SW480 (cell line): ENCODE results near the gene STK39.

ENCODE experiments used
- DNase-seq: peaks from one replicate; pipeline ENCODE4 v3.0.0-alpha.2; 2016; ENCODE audit warnings: low spot score

STK39 gene

DNA sequence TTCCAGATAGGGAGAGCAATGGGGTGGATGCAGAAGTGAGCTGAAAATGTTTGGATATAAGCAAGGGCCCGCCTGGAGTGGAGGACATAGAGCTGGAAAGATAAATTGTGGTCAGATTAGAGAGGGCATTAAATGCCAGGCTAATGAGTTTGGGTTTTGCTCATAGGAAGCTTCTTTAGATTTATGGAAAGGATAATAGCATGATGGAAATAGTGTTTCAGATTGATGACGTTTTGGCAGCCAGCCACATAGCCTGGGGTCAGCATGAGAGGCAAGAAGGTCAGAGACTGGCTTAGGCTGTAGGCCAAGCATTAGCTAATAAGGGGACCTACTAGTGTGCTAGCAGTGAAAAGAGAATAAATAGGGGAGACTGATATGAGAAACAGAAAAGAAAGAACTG, 321.6 kb downstream of the STK39 start:
- DNase-seq, result no peak

DNA sequence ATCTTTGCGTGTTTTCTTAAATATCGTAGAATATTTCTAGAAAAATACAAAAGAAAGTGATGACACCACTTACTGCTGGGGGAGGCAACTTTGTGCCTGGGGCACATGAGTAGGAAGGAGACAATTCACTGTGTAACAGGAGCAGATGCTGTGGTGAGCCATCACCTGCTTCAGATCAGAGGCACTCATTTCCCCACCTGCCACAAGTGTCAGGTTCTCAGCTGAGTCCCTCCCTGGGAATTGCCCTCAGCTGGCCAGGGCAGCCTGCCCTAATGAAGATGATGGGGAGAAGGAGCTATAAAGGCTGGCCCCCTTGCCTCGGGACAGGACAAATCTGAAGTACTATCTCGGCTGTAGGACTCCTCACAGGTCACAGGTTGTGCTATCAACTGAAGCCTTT, 322.8 kb downstream of the STK39 start:
- peak; percentile 5 for DNase-seq

DNA sequence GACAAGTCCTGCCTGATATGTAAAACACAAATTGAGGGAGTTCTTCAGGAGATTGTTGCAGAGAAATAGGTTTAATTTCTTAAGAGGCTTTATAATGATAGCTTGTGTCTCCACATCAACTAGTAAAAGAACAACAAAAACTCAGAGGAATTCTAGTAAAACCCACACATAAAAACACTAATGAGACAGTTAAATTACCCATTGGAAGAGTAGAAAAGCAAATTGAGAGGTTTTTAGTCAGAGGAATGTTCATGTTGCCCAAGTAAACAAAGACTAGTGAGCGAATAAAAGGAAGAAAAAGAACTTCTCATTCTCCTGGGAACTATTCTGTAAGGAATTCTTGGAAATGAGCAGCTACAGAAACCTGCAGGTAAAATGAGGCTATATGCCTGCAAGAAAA, 330.6 kb downstream of the STK39 start:
- no peak for DNase-seq

DNA sequence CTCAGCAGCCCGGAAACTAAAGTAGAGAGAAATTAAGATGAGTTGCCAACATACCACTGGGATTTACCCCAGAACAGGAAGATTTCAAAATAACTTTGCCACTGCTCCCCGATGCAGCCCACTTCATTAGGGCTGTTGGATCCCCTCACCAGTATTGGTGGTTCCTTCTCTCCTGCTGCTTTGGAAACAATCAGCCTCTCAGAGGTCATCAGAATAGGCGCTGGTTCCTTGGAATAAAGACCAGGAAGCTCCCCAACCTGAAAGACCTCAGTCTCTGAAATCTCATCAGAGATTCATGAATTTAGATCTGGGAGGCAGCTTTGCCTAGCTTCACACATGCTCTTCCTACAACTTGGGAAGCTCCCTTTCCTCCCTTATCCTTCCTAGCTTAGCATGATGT, 332.4 kb downstream of the STK39 start:
- no peak for DNase-seq

DNA sequence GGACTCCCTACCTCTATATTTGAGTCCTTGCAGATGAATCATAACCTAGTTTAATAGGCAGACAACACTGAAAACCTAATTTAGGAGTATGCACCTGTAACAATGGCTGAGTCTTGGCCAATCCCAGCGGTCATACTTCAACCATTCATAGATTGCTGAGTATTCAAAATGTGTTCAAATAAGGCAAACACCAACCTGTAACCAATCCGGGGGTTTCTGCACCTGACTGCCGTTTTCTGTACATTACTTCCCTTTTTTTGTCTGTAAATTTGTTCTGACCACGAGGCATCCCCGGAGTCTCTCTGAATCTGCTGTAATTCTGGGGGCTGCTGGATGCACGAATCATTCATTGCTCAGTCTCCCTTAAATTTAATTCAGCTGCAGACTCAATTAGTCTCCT, 338.6 kb downstream of the STK39 start:
- DNase-seq, result no peak

DNA sequence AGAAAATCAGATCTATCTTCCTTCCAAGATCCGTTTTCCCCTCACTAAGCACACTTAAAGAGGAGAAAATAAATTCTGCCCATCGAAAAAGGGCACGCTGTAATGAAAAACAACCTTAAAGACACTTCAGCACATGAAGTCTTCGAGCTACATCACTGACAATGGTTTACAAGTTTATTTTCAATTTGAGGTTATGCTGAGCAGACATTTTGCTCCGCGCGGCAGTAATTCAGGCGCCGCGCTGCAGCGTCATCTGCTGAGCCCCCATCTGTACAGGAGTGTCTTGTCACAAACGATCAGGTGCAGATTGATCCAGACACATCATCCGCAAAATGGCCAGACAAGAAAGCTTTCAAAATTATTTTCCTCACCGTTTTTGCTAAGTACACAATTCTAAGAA, 341.7 kb downstream of the STK39 start:
- no peak for DNase-seq
